OCI-LY3 (cell line): Measurements from ENCODE around the gene RBM19.

Experiments used
- H2AFZ ChIP-seq: fragments of 200-600, 300-600 bp; shearing (Covaris generic); 2 replicates; pipeline ENCODE4 v1.6.0; 2014; ENCODE audit warnings: antibody characterized with exemption, low read depth, low read length
- H3K27ac ChIP-seq: fragments of 200-600, 300-600 bp; sonication (generic); 2 replicates; pipeline ENCODE4 v1.5.1; 2014; ENCODE audit warnings: mild to moderate bottlenecking, low read length, moderate library complexity, mixed read lengths
- H3K27me3 ChIP-seq: fragments of 200-600, 300-600 bp; sonication (generic); 2 replicates; pipeline ENCODE4 v1.6.1; 2014; ENCODE audit warnings: low read depth, low read length, mixed read lengths
- H3K36me3 ChIP-seq: fragments of 200-600, 300-600 bp; sonication (generic); replicated peaks from 2 replicates; pipeline ENCODE3; 2014; ENCODE audit warnings: low read depth, low read length, mixed read lengths
- H3K4me1 ChIP-seq: fragments of 300-600, 200-600 bp; sonication (generic); 2 replicates; pipeline ENCODE4 v1.6.1; 2014; ENCODE audit warnings: low read length, mixed read lengths
- H3K4me2 ChIP-seq: fragments of 200-600, 300-600 bp; sonication (generic); 2 replicates; pipeline ENCODE4 v1.6.1; 2014; ENCODE audit warnings: low read length, mixed read lengths
- H3K4me3 ChIP-seq: fragments of 300-600, 200-600 bp; sonication (generic); 2 replicates; pipeline ENCODE4 v1.5.1; 2014; ENCODE audit warnings: antibody characterized with exemption, mild to moderate bottlenecking, low read length, moderate library complexity
- H3K79me2 ChIP-seq: fragments of 300-600, 200-600 bp; shearing (Covaris generic); 2 replicates; pipeline ENCODE4 v1.6.1; 2014; ENCODE audit warnings: mild to moderate bottlenecking, low read length, mixed read lengths
- H3K9ac ChIP-seq: fragments of 300-600, 200-600 bp; shearing (Covaris generic); 2 replicates; pipeline ENCODE4 v1.6.0; 2014; ENCODE audit warnings: mild to moderate bottlenecking, low read length, moderate library complexity
- H3K9me3 ChIP-seq: fragments of 200-600, 300-600 bp; shearing (Covaris generic); 2 replicates; pipeline ENCODE4 v1.6.1; 2014; ENCODE audit warnings: low read length, mixed read lengths; ENCODE audit not compliant: insufficient read depth
- H4K20me1 ChIP-seq: fragments of 200-600, 300-600 bp; sonication (generic); 2 replicates; pipeline ENCODE4 v1.6.1; 2016; ENCODE audit warnings: low read length, mixed read lengths; ENCODE audit not compliant: insufficient read depth
- EZH2phosphoT487 ChIP-seq: fragments of 200-600 bp; shearing (Covaris generic); IDR thresholded peaks from 2 replicates; pipeline ENCODE4 v1.6.1; 2018; ENCODE audit warnings: antibody characterized with exemption, mixed run types, low read depth
- TF ChIP-seq, protein P1 (sequence below): fragments of 200-600, 300-600 bp; sonication (generic); IDR thresholded peaks from 2 replicates; pipeline ENCODE4 v1.5.1; 2014; ENCODE audit warnings: antibody characterized with exemption, low read length, low read depth

RBM19 gene

DNA sequence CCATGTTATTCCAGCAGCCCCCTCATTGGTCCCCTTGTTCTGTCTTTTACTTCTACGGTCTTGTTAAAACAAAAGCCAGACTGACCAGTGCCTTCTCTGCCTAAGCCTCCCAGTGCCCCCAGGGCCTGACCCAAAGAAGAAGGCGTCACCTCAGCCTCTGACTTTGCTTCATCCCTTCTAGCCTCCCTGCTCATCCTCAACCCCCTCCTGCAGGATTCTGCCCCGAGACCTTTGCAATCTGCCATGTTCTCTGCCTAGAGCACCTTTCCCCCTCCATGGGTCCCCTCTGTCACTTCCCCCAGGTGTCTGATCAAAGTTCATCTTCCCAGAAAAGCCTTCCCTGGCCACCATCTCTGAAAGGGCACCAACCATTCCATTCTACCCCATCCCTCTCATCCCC lies 7.9 kb upstream of the RBM19 start:
- peaks cover 4% of the 10 kb centered on the region; the same call in 1 of the 2 replicates for H3K4me1 ChIP-seq
- no peak overlapping the region for H3K4me2 ChIP-seq
- H3K9me3 ChIP-seq = no peaks in the 10 kb centered on the region
- H2AFZ ChIP-seq = no peak overlapping the region
- no peaks in the 10 kb centered on the region for H3K36me3 ChIP-seq
- H3K27ac ChIP-seq = no peak overlapping the region
- no peaks in the 10 kb centered on the region for H3K79me2 ChIP-seq
- no peaks in the 10 kb centered on the region for H4K20me1 ChIP-seq
- H3K9ac ChIP-seq = no peak overlapping the region
- no peak overlapping the region for H3K4me3 ChIP-seq
- peaks cover 5% of the 10 kb centered on the region; the same call in 1 of the 2 replicates for H3K27me3 ChIP-seq
- TF ChIP-seq, protein P1, sequence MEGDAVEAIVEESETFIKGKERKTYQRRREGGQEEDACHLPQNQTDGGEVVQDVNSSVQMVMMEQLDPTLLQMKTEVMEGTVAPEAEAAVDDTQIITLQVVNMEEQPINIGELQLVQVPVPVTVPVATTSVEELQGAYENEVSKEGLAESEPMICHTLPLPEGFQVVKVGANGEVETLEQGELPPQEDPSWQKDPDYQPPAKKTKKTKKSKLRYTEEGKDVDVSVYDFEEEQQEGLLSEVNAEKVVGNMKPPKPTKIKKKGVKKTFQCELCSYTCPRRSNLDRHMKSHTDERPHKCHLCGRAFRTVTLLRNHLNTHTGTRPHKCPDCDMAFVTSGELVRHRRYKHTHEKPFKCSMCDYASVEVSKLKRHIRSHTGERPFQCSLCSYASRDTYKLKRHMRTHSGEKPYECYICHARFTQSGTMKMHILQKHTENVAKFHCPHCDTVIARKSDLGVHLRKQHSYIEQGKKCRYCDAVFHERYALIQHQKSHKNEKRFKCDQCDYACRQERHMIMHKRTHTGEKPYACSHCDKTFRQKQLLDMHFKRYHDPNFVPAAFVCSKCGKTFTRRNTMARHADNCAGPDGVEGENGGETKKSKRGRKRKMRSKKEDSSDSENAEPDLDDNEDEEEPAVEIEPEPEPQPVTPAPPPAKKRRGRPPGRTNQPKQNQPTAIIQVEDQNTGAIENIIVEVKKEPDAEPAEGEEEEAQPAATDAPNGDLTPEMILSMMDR = no peak
- no peak for TF ChIP-seq EZH2phosphoT487

DNA sequence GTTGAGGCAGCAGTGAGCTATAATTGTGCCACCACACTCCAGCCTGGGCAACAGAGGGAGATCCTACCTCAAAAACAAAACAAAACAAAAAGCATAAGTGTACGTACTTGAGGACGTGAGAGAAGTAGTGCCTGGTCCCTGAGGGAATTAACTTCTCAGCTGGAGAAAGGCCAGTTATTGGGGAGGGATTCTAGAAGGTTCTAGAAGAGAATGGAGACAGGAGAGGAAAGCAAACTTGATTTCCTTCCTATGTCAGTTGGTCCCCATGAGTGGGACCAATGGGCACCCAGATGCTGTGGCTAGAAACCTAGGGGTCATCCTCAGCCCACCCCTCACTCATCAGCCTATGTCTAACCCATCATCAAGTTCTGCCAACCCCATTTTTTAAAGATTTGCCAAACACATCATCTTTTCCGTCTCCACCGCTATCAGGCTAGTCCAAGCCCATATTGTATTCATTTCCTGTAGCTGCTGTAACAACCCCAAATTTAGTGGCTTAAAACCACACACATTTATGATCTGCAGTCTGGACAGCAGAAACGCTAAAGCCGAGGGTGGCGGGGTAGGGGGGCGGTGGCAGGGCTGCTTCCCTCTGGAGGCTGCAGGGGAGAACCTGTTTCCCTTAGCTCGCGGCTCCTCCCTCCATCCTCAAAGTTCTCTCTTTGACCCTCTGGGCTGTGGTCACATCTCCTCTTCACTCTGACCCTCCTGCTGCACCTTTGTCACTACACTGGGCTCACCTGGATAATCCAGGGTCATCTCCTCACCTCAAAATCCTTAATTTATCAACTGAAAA lies 7.2 kb upstream of the RBM19 start:
- H3K79me2 ChIP-seq = no peaks in the 10 kb centered on the region

DNA sequence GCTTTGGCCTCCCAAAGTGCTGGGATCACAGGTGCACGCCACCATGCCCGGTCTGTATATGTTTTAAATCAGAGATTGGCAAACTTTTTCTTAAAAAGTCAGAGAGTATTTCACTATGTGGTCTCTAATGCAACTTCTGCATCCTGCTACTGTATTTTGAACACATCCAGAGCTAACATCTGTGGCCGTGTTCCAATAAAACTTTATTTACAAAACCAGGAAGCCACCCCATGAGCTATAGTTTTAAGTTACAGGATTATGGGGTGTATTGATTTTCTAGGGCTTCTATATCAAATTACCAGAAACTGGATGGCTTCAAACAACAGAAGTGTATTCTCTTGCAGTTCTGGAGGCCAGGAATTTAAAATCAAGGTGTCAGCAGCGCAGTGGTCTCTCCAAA lies 5.3 kb upstream of the RBM19 start:
- peaks cover under 1% of the 10 kb centered on the region; the same call in 1 of the 2 replicates for H3K27me3 ChIP-seq
- TF ChIP-seq, protein P1 = no peak
- TF ChIP-seq EZH2phosphoT487 = no peak
- no peaks in the 10 kb centered on the region for H3K79me2 ChIP-seq
- no peak overlapping the region for H3K27ac ChIP-seq
- no peaks in the 10 kb centered on the region for H3K36me3 ChIP-seq
- no peaks in the 10 kb centered on the region for H4K20me1 ChIP-seq
- no peak overlapping the region for H3K4me2 ChIP-seq
- H3K9ac ChIP-seq = no peak overlapping the region
- H3K9me3 ChIP-seq = no peaks in the 10 kb centered on the region
- H3K4me1 ChIP-seq = peaks cover 11% of the 10 kb centered on the region; the same call in 1 of the 2 replicates
- no peak overlapping the region for H3K4me3 ChIP-seq
- H2AFZ ChIP-seq = no peak overlapping the region

More for the DNA sequence above, 7.2 kb upstream of the RBM19 start:
- no peak overlapping the region for H3K4me2 ChIP-seq
- no peaks in the 10 kb centered on the region for H4K20me1 ChIP-seq
- H3K27me3 ChIP-seq = peaks cover 5% of the 10 kb centered on the region; the same call in 1 of the 2 replicates
- H3K27ac ChIP-seq = no peak overlapping the region
- H3K4me1 ChIP-seq = peaks cover 4% of the 10 kb centered on the region; the same call in 1 of the 2 replicates
- TF ChIP-seq, protein P1 = no peak
- TF ChIP-seq EZH2phosphoT487 = no peak
- no peak overlapping the region for H3K9ac ChIP-seq
- no peak overlapping the region for H3K4me3 ChIP-seq
- no peaks in the 10 kb centered on the region for H3K9me3 ChIP-seq
- H3K36me3 ChIP-seq = no peaks in the 10 kb centered on the region
- H2AFZ ChIP-seq = no peak overlapping the region

DNA sequence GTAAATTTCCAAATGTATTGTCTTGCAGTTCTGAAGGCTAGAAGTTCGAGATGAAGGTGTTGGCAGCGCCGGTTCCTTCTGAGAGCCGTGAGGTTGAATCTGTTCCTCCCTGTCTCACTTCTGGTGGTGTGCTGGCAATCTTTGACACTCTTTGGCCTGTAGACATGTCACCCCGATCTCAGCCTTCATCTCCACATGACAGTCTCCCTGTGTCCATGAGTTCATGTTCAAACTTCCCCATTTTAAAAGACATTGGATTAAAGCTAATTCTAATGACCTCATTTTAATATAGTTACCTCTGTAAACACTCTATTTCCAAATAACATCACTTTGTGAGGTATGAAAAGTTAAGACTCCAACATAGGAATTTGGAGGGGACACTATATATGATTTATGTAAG lies 4.1 kb upstream of the RBM19 start:
- H3K4me1 ChIP-seq = peaks cover 15% of the 10 kb centered on the region
- H3K4me2 ChIP-seq = no peak overlapping the region
- H3K79me2 ChIP-seq = peaks cover 9% of the 10 kb centered on the region
- H2AFZ ChIP-seq = no peak overlapping the region
- H3K36me3 ChIP-seq = no peaks in the 10 kb centered on the region
- no peaks in the 10 kb centered on the region for H4K20me1 ChIP-seq
- no peaks in the 10 kb centered on the region for H3K9me3 ChIP-seq
- no peaks in the 10 kb centered on the region for H3K27me3 ChIP-seq
- H3K9ac ChIP-seq = no peak overlapping the region
- no peak overlapping the region for H3K4me3 ChIP-seq
- no peak overlapping the region for H3K27ac ChIP-seq
- no peak for TF ChIP-seq EZH2phosphoT487
- TF ChIP-seq, protein P1 = no peak
